ENCODE results near the gene KAT2B. TPM values are rescaled to one million over a fixed set of nuclear protein-coding genes. Genes with fewer than 3 reads are reported as not detected.

The KAT2B gene
- total RNA-seq, 4 donors from 2014 or later, result 30.8 to 57.3 (median 44.0) TPM

DNA sequence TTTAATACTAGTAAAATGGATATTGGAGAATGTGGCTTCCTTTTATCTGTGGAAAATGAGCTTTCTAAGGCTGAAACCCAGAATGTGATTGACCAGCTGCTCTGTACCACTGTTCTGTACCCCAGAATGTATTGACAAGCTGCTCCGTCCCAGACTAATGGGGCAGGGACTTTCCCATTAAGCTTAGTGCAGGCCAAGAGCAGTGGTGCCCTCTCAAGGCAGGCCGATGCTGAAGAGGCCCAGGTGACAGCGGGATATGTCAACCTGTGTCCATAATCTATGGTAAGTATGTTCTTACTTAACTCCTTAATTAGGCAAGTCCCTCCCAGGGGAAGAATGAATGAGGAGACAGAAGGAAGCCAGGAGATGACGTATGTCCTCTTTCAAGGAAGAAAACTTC lies 114.7 kb downstream of the KAT2B start:
- no peak for ATAC-seq
- Histone ChIP-seq H3K27ac (no peak overlapping the region), H3K4me1 (no peaks in the 10 kb centered on the region), H3K9me3 (no peaks in the 10 kb centered on the region), H3K27me3 (no peaks in the 10 kb centered on the region), H3K36me3 (peaks cover 0 to 32% of the 10 kb centered on the region in 2 donors), H3K4me3 (no peak overlapping the region)
- TF ChIP-seq POLR2AphosphoS5 (IDR thresholded peaks at IDR 0.05) (no peak), POLR2A (IDR thresholded peaks at IDR 0.05) (no peak), EP300 (IDR thresholded peaks at IDR 0.05) (no peak)
- TF ChIP-seq, protein P1, sequence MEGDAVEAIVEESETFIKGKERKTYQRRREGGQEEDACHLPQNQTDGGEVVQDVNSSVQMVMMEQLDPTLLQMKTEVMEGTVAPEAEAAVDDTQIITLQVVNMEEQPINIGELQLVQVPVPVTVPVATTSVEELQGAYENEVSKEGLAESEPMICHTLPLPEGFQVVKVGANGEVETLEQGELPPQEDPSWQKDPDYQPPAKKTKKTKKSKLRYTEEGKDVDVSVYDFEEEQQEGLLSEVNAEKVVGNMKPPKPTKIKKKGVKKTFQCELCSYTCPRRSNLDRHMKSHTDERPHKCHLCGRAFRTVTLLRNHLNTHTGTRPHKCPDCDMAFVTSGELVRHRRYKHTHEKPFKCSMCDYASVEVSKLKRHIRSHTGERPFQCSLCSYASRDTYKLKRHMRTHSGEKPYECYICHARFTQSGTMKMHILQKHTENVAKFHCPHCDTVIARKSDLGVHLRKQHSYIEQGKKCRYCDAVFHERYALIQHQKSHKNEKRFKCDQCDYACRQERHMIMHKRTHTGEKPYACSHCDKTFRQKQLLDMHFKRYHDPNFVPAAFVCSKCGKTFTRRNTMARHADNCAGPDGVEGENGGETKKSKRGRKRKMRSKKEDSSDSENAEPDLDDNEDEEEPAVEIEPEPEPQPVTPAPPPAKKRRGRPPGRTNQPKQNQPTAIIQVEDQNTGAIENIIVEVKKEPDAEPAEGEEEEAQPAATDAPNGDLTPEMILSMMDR (IDR thresholded peaks at IDR 0.05), result no peak
- WGBS, 2 donors (ENCODE audit: low coverage in 1 of 2), result 90 to 94% methylated on average over 1 to 4 of the region's 4 CpGs

DNA sequence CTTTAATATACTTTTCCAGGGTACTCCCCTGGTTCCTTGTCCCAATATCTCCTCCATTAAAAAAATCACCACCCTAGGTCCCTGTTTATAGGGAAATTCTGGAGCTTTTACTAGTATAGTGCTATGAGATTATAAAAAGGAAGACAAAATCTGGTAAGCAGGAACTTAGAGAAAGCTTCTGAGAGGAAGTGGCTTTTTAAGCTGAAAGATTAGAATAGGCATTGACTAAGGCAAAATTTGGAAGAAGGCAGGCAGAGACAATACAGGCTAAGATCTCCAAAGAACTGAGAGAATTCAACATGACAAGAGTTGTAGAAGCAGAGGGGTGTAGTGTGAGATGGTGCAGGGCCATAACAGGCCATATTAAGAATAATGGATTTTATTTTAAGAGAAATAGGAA lies 120.0 kb downstream of the KAT2B start:
- Histone ChIP-seq H3K9me3 (no peaks in the 10 kb centered on the region), H3K4me1 (peaks cover 0 to 4% (median 0%) of the 10 kb centered on the region in 3 donors), H3K4me3 (no peak overlapping the region), H3K36me3 (peaks cover 0 to 3% of the 10 kb centered on the region in 2 donors), H3K27me3 (no peaks in the 10 kb centered on the region), H3K27ac (no peak overlapping the region)
- TF ChIP-seq, protein P1 (IDR thresholded peaks at IDR 0.05), result no peak
- TF ChIP-seq POLR2AphosphoS5 (IDR thresholded peaks at IDR 0.05) (no peak), POLR2A (IDR thresholded peaks at IDR 0.05) (no peak), EP300 (IDR thresholded peaks at IDR 0.05) (no peak)
- ATAC-seq, result no peak

DNA sequence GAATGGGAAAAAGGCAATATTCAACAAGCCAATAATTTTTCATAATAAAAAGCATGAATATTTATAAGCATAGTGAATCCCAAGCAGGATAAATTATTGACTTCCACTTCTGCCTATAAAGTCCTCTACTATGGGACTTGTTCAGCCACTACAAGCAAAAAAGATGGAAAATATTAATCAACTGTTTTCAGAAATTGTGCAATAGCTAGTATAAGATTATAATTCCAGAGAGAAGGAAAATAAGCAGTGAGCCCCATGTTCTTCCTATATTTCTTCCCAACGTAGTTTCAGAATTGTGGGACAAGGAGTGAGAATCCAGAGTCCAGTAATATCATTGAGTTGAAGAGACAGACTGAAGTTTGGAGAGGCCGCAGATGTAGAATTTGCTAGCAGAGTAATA lies 121.5 kb downstream of the KAT2B start:
- TF ChIP-seq EP300 (IDR thresholded peaks at IDR 0.05) (no peak), POLR2AphosphoS5 (IDR thresholded peaks at IDR 0.05) (no peak), POLR2A (IDR thresholded peaks at IDR 0.05) (no peak)
- TF ChIP-seq, protein P1 (IDR thresholded peaks at IDR 0.05), result no peak
- Histone ChIP-seq H3K27ac (no peak overlapping the region), H3K4me1 (peaks cover 0 to 4% (median 0%) of the 10 kb centered on the region in 3 donors), H3K27me3 (no peaks in the 10 kb centered on the region), H3K36me3 (no peaks in the 10 kb centered on the region), H3K4me3 (no peak overlapping the region), H3K9me3 (no peaks in the 10 kb centered on the region)
- WGBS, 2 donors (ENCODE audit: low coverage in 1 of 2), result 72 to 88% methylated on average over 2 of the region's 2 CpGs
- ATAC-seq, result no peak

DNA sequence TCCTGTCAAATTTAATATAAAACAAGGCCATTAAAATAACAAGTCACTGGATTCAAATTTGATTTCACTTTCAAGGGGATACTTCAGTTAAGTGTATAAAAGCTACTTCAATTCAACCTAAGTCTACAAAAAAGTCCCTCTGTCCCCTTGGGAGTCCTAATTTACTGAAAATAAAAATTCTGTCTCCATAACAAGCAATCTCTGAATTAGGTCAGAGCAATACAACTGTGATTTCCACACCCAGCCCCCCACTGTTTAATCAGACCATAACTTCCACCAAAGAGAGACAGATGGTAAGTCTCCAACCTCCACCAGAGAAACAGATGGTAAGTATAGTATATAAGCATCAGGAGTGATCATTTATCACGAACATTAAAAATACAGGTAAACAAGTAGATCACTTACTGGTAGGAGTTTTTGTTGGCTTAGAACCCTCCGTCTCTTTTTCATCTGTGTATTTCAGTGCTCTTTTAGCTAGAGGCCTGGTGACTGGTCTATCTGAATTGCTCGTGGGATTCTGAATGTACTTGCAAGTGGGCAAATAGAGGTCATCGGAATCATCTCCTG lies 133.7 kb downstream of the KAT2B start:
- Histone ChIP-seq H3K4me3 (no peak overlapping the region), H3K36me3 (no peaks in the 10 kb centered on the region), H3K27ac (no peak overlapping the region), H3K9me3 (no peaks in the 10 kb centered on the region), H3K27me3 (no peaks in the 10 kb centered on the region), H3K4me1 (no peaks in the 10 kb centered on the region)
- whole genome bisulfite sequencing, 2 donors (ENCODE audit: low coverage in 1 of 2), result 65 to 89% methylated on average over 3 to 4 of the region's 4 CpGs
- TF ChIP-seq, protein P1 (IDR thresholded peaks at IDR 0.05), result no peak
- TF ChIP-seq POLR2A (IDR thresholded peaks at IDR 0.05) (no peak), EP300 (IDR thresholded peaks at IDR 0.05) (no peak), POLR2AphosphoS5 (IDR thresholded peaks at IDR 0.05) (no peak)
- no peak for ATAC-seq

DNA sequence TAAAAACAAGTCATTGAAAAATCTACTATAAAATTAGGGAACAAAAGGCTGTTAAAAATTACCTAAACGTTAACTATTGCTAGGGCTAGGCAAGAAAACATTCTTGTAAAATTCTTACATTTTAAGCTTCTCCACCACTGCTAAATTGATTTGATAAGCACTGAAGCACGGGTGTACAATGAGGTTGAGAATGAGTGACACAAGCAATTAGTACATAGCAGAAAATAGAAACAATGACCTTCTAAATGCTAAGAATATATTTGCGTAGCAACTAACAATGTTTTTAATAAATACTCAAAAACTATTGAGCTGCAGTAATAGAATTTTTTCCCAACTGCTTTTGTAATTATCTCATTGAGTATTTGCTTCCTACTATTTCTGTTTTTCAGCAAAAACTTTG lies 141.0 kb downstream of the KAT2B start:
- no peak overlapping the region for H3K27ac ChIP-seq
- 72% methylated on average over 3 of the region's 3 CpGs for WGBS, 2 donors (ENCODE audit: low coverage in 1 of 2)
- H3K36me3 ChIP-seq, result no peaks in the 10 kb centered on the region
- no peaks in the 10 kb centered on the region for H3K9me3 ChIP-seq
- H3K27me3 ChIP-seq, result peaks cover 8% of the 10 kb centered on the region
- no peak for TF ChIP-seq EP300 (IDR thresholded peaks at IDR 0.05)
- H3K4me1 ChIP-seq, result peaks cover 0 to 10% (median 6%) of the 10 kb centered on the region in 3 donors
- no peak overlapping the region for H3K4me3 ChIP-seq
- no peak for ATAC-seq

Measured in gastroesophageal sphincter (tissue), 4 donors.